Measurements from ENCODE around the gene EIF2S2.

EIF2S2 gene

GRCh38 chr20:34049897-34050695 lies 61.9 kb downstream of the EIF2S2 start:
- no peak overlapping the region for H3K4me3 ChIP-seq (ENCODE audit: low read depth, low read length)
- H3K4me1 ChIP-seq (ENCODE audit: control insufficient read depth, insufficient read depth, low read length) = peaks cover 6% of the 10 kb centered on the region; the same call in 1 of the 2 replicates
- ChIA-PET POLR2A (interaction anchor here (1.5 kb wide), 1 partner anchor 57 kb away, joined by 3 read pairs; the partner anchor contains the start of gene RALY), CTCF (interaction anchor here (0.6 kb wide), 2 partner anchors 21 to 257 kb away, joined by 3 to 4 read pairs; no protein-coding TSS in a partner anchor)
- H3K27ac ChIP-seq (ENCODE audit: extremely low read depth, low read depth, low read length) = no peak overlapping the region
- TF ChIP-seq ZNF138 (tag by site-specific recombination; IDR thresholded peaks at IDR 0.05; ENCODE audit: borderline replicate concordance) (no peak), ZSCAN4 (tag by site-specific recombination; IDR thresholded peaks at IDR 0.05) (no peak), ZBTB1 (tag by site-specific recombination; IDR thresholded peaks at IDR 0.05) (no peak), ZNF449 (tag by site-specific recombination; IDR thresholded peaks at IDR 0.05) (no peak), ZNF596 (tag by site-specific recombination; IDR thresholded peaks at IDR 0.05) (no peak), ZNF112 (tag by site-specific recombination; IDR thresholded peaks at IDR 0.05) (no peak), INSM2 (tag by site-specific recombination; IDR thresholded peaks at IDR 0.05) (no peak), HIC1 (tag by site-specific recombination; IDR thresholded peaks at IDR 0.05) (no peak)
- no peaks in the 10 kb centered on the region for H3K36me3 ChIP-seq (ENCODE audit: control insufficient read depth in 2 of 2, insufficient read depth in 1 of 2, low read length in 2 of 2)
- no peaks in the 10 kb centered on the region for H3K9me3 ChIP-seq (ENCODE audit: control insufficient read depth, insufficient read depth, low read depth, low read length)

- H3K27ac ChIP-seq (ENCODE audit: extremely low read depth, low read depth, low read length) = no peak overlapping the region
- CTCF ChIA-PET = no interaction called here
- POLR2A ChIA-PET = no interaction called here
- no peaks in the 10 kb centered on the region for H3K36me3 ChIP-seq (ENCODE audit: control insufficient read depth in 2 of 2, insufficient read depth in 1 of 2, low read length in 2 of 2)
- TF ChIP-seq ZNF24 (tag by site-specific recombination; IDR thresholded peaks at IDR 0.05) (no peak), ZNF660 (tag by site-specific recombination; IDR thresholded peaks at IDR 0.05) (peak; percentile 96)
- no peaks in the 10 kb centered on the region for H3K9me3 ChIP-seq (ENCODE audit: control insufficient read depth, insufficient read depth, low read depth, low read length)
- H3K4me3 ChIP-seq (ENCODE audit: low read depth, low read length) = no peak overlapping the region
- peaks cover 6% of the 10 kb centered on the region; the same call in 1 of the 2 replicates for H3K4me1 ChIP-seq (ENCODE audit: control insufficient read depth, insufficient read depth, low read length)
Measured at GRCh38 chr20:34049389-34049788, 62.7 kb downstream of the EIF2S2 start.

- Histone ChIP-seq H3K4me1 (ENCODE audit: control insufficient read depth, insufficient read depth, low read length) (peaks cover 6% of the 10 kb centered on the region; the same call in 1 of the 2 replicates), H3K27ac (ENCODE audit: extremely low read depth, low read depth, low read length) (no peak overlapping the region), H3K9me3 (ENCODE audit: control insufficient read depth, insufficient read depth, low read depth, low read length) (no peaks in the 10 kb centered on the region), H3K4me3 (ENCODE audit: low read depth, low read length) (no peak overlapping the region), H3K36me3 (ENCODE audit: control insufficient read depth in 2 of 2, insufficient read depth in 1 of 2, low read length in 2 of 2) (no peaks in the 10 kb centered on the region)
- no peak for TF ChIP-seq ZEB2 (tag by site-specific recombination; IDR thresholded peaks at IDR 0.05)
- peak; percentile 62 for TF ChIP-seq OSR2 (tag by site-specific recombination; IDR thresholded peaks at IDR 0.05)
- no peak for TF ChIP-seq ZNF18 (tag by site-specific recombination; IDR thresholded peaks at IDR 0.05)
- no peak for TF ChIP-seq KLF10 (tag by site-specific recombination; IDR thresholded peaks at IDR 0.05)
- CTCF ChIA-PET = interaction anchor here (0.5 kb wide), 1 partner anchor 1527 kb away, joined by 3 read pairs; no protein-coding TSS in a partner anchor
- POLR2A ChIA-PET = no interaction called here
Measured at GRCh38 chr20:34047917-34048316, 64.1 kb downstream of the EIF2S2 start.

All from HEK293 (cell line).